GM12878 (cell line): ENCODE results near the gene ARL4D. TPM values are rescaled to one million over a fixed set of nuclear protein-coding genes. Genes with fewer than 3 reads are reported as not detected.

ENCODE experiments used
- ATAC-seq: fragments of 200-7000 bp; cut with Tn5 transposase; 3 replicates; pipeline ENCODE4 v1.9.1; 2020; ENCODE audit warnings: mild to moderate bottlenecking, moderate library complexity
- BruUV-seq: library from RNA; stranded (reverse); fragments of 400-500 nt; replicated peaks from 2 replicates; lab custom pipeline; 2021; lab: Mats Ljungman, UMichigan
- CTCF ChIA-PET: fragments of 300-600 bp; sonication (Branson Sonifier 250); formaldehyde crosslinking; extraction: SDS; loops from one replicate; lab custom pipeline; 2021; ENCODE audit warnings: inconsistent platforms; lab: Yijun Ruan, JAX
- POLR2A ChIA-PET: fragments of 350-600 bp; formaldehyde crosslinking; extraction: SDS; loops from one replicate; lab custom pipeline; 2021; ENCODE audit warnings: inconsistent platforms; lab: Charles Lee
- RAD21 ChIA-PET: fragments of 300-600 bp; sonication (Branson Sonifier 250); formaldehyde crosslinking; loops from one replicate; lab custom pipeline; 2023; ENCODE audit warnings: antibody characterized with exemption; ENCODE audit not compliant: unreplicated experiment; lab: Charles Lee
- SMC1A ChIA-PET: fragments of 300-600 bp; sonication (Branson Sonifier 250); formaldehyde crosslinking; loops from one replicate; lab custom pipeline; 2023; ENCODE audit not compliant: unreplicated experiment, uncharacterized antibody; lab: Charles Lee
- DNase-seq: peaks from one replicate; pipeline ENCODE4 v3.0.0-alpha.2; 2011; ENCODE audit warnings: low read depth, low spot score
- FAIRE-seq: peaks from 3 replicates; lab custom pipeline; 2011; peaks lifted over from hg19 to GRCh38; lab: Jason Lieb, UNC
- H2AFZ ChIP-seq: 2 replicates; pipeline ENCODE4 v1.6.0; 2011; ENCODE audit warnings: low read depth, low read length, control low read depth; ENCODE audit not compliant: control insufficient read depth
- H3K27ac ChIP-seq: 2 replicates; pipeline ENCODE4 v1.5.1; 2011; ENCODE audit warnings: control low read depth; ENCODE audit not compliant: control insufficient read depth, insufficient read depth
- H3K27me3 ChIP-seq, 2 experiments: replicated peaks in 1 of 2; 2 replicates each; pipeline versions ENCODE4 v1.6.0 to v1.6.1; 2011; ENCODE audit warnings: low read length in 1 of 2; ENCODE audit not compliant: control insufficient read depth in 2 of 2, insufficient read depth in 2 of 2
- H3K36me3 ChIP-seq, 2 experiments: 2 replicates each; pipeline ENCODE4 v1.5.1; 2011; ENCODE audit warnings: low read length in 1 of 2; ENCODE audit not compliant: control insufficient read depth in 2 of 2, insufficient read depth in 2 of 2
- H3K4me1 ChIP-seq: 2 replicates; pipeline ENCODE4 v1.6.1; 2011; ENCODE audit warnings: mild to moderate bottlenecking, low read length, moderate library complexity, mixed read lengths; ENCODE audit not compliant: control insufficient read depth, insufficient read depth
- H3K4me2 ChIP-seq: 2 replicates; pipeline ENCODE4 v1.6.0; 2011; ENCODE audit warnings: control low read depth; ENCODE audit not compliant: control insufficient read depth, insufficient read depth
- H3K4me3 ChIP-seq: fragments of 200-600 bp; sonication (generic); 2 replicates; pipeline ENCODE4 v1.5.1; 2016
- H3K79me2 ChIP-seq: 2 replicates; pipeline ENCODE4 v1.6.0; 2011; ENCODE audit warnings: low read length; ENCODE audit not compliant: control insufficient read depth, insufficient read depth
- H3K9ac ChIP-seq: 2 replicates; pipeline ENCODE4 v1.8.0; 2011; ENCODE audit warnings: low read length, control low read depth, mixed read lengths; ENCODE audit not compliant: control insufficient read depth, insufficient read depth
- H3K9me3 ChIP-seq: replicated peaks from 3 replicates; pipeline ENCODE4 v1.5.1; 2011; ENCODE audit warnings: mild to moderate bottlenecking, low read length; ENCODE audit not compliant: control insufficient read depth, insufficient read depth
- H4K20me1 ChIP-seq: 2 replicates; pipeline ENCODE4 v1.6.0; 2011; ENCODE audit not compliant: control insufficient read depth, insufficient read depth
- BHLHE40 ChIP-seq, 2 experiments: fragments of 450-650 bp in 1 of 2; IDR thresholded peaks; 2 replicates each; pipeline ENCODE4 v1.6.1; 2011 to 2017; ENCODE audit warnings: low read depth in 2 of 2, borderline replicate concordance in 1 of 2, improper control_type of control experiment in 1 of 2, low read length in 1 of 2, mild to moderate bottlenecking in 1 of 2
- CREB1 ChIP-seq: IDR thresholded peaks from 2 replicates; pipeline ENCODE4 v1.6.1; 2012; ENCODE audit warnings: low read depth, mild to moderate bottlenecking, inconsistent platforms
- ELK1 ChIP-seq: IDR thresholded peaks from 2 replicates; pipeline ENCODE4 v1.6.1; 2012; ENCODE audit warnings: low read depth, low read length, improper control_type of control experiment
- FOS ChIP-seq: IDR thresholded peaks from 3 replicates; pipeline ENCODE4 v1.6.1; 2011; ENCODE audit warnings: borderline replicate concordance; ENCODE audit not compliant: insufficient read length; ENCODE audit errors: extremely low read depth
- GABPA ChIP-seq: IDR thresholded peaks from 2 replicates; pipeline ENCODE4 v1.6.1; 2014; ENCODE audit warnings: antibody characterized with exemption, low read depth, mild to moderate bottlenecking, inconsistent platforms
- GATAD2B ChIP-seq: fragments of 450-650 bp; conservative IDR thresholded peaks from 2 replicates; pipeline ENCODE4 v1.6.1; 2017; ENCODE audit warnings: low read depth, mild to moderate bottlenecking, moderate library complexity
- MEF2A ChIP-seq: IDR thresholded peaks from 2 replicates; pipeline ENCODE4 v1.6.1; 2011; ENCODE audit warnings: low read depth, mild to moderate bottlenecking, low read length, moderate library complexity; ENCODE audit not compliant: insufficient read depth
- MXI1 ChIP-seq: fragments of 150-350 bp; IDR thresholded peaks from 2 replicates; pipeline ENCODE4 v1.6.1; 2011; ENCODE audit warnings: low read depth, mild to moderate bottlenecking, inconsistent platforms, low read length, improper control_type of control experiment
- NBN ChIP-seq: fragments of 450-650 bp; IDR thresholded peaks from 2 replicates; pipeline ENCODE4 v1.6.1; 2016
- NFXL1 ChIP-seq: fragments of 450-650 bp; IDR thresholded peaks from 2 replicates; pipeline ENCODE4 v1.6.1; 2017; ENCODE audit warnings: antibody characterized with exemption, mild to moderate bottlenecking, borderline replicate concordance
- PAX5 ChIP-seq: IDR thresholded peaks from 2 replicates; pipeline ENCODE4 v1.6.1; 2011; ENCODE audit warnings: low read depth, low read length, borderline replicate concordance
- POLR2A ChIP-seq: IDR thresholded peaks from 2 replicates; pipeline ENCODE4 v1.6.1; 2011; ENCODE audit warnings: low read depth, mild to moderate bottlenecking, low read length
- RAD21 ChIP-seq: IDR thresholded peaks from 2 replicates; pipeline ENCODE4 v1.6.1; 2011; ENCODE audit warnings: mild to moderate bottlenecking, low read depth, low read length, moderate library complexity; ENCODE audit not compliant: insufficient read depth
- SIN3A ChIP-seq: IDR thresholded peaks from 2 replicates; pipeline ENCODE4 v1.6.1; 2012; ENCODE audit warnings: low read depth, low read length, improper control_type of control experiment
- SP1 ChIP-seq: IDR thresholded peaks from one replicate; pipeline ENCODE4 v1.6.1; 2011; ENCODE audit warnings: low read depth, low read length
- SREBF2 ChIP-seq: IDR thresholded peaks from 2 replicates; pipeline ENCODE4 v1.6.1; 2012; ENCODE audit warnings: mild to moderate bottlenecking, low read length
- ZNF384 ChIP-seq: IDR thresholded peaks from 2 replicates; pipeline ENCODE4 v1.6.1; 2012; ENCODE audit warnings: low read depth, mild to moderate bottlenecking, low read length, improper control_type of control experiment, borderline replicate concordance
- WGBS: methylation state at CpG from one replicate; pipeline ENCODE4 v1.1.6; 2016; ENCODE audit warnings: low lambda C conversion rate; ENCODE audit not compliant: insufficient replicate concordance, insufficient coverage; ENCODE audit errors: missing lambda C conversion rate; 5-methylcytosine and 5-hydroxymethylcytosine counted together
- in situ Hi-C: fragments of 300-500 bp; cut with MboI; formaldehyde crosslinking; loops from 9 replicates; pipeline ENCODE4 v1.14.3; 2018; ENCODE audit warnings: mixed read lengths
- intact Hi-C: fragments of 100-400 bp; cut with micrococcal nuclease; formaldehyde crosslinking; loops from one replicate; pipeline ENCODE4 v1.14.2; 2022; ENCODE audit not compliant: unreplicated experiment
- polyA plus RNA-seq, 11 experiments: library from polyadenylated mRNA; depleted of rRNA in 4 of 11; unstranded in 6 of 11; stranded (reverse) in 5 of 11; fragments of >200 nt; fragmentation: Nextera tagmentation in 4 of 11; fragmentation: Illumina TruSeq in 1 of 11; extraction: Ambion mirVana in 4 of 11; extraction: Trizol in 1 of 11; gene quantifications; 1 replicate in 1 of 11; 2 replicates in 10 of 11; pipeline versions ENCODE4 v1.2.1 to v1.2.3, GENCODE V29; 2011 to 2016; ENCODE audit warnings: inconsistent platforms in 2 of 11, missing spikeins in 2 of 11, low read depth in 1 of 11
- total RNA-seq, 4 experiments: library from RNA; depleted of rRNA in 3 of 4; stranded (reverse); fragments of >200 nt in 3 of 4; fragmentation: Illumina TruSeq in 1 of 4; extraction: Trizol in 1 of 4; gene quantifications; 2 replicates each; pipeline versions ENCODE4 v1.2.1 to v1.2.3, GENCODE V29; 2013 to 2021
- TF ChIP-seq, protein P1 (sequence below): IDR thresholded peaks from 2 replicates; pipeline ENCODE4 v1.6.1; 2012; ENCODE audit warnings: low read length, inconsistent platforms

ARL4D gene
- total and polyA plus RNA-seq, 10 of the 15 experiments (the other 5 are each of a cell fraction or from before 2014, with no cell fraction given) = 0.10 to 1.5 (median 0.75) TPM

DNA sequence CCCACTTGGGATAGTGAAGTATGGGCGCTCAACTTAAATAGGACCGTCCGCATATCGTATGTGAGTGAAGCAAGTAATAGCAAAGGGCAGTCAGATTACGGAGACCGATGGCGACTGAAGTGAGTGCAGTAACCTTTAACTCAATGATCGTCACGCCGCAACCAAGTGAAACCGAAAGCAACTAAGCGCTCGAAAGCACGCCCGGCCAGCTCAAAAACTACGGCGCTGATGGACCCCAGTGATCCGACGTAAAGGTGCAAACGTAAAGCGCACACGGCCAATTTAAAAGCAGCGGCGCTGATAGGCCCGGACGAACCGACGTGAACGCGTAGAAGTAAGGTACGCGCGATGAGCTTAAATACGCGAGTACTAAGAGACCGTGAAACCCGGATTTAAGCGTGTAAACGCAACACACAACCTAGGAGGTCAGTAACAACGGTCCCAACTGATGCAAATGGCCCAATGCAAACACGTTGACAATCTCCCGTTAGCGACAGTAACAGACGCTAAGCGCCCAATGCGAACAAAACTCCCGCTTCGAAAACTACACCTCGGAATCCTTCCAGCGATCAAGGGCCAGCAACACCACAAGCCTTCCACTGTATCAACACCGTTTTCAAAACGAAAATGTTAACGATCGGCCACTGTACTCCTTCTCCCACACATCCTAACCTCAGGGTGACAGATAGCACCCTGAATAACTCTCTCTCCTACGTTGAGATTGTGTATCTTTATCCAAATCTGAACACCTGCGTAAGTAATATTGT, 37.9 kb upstream of the ARL4D start (continued):
- TF ChIP-seq GABPA (peak; percentile 73), CREB1 (peak; percentile 93), PAX5 (peak; percentile 92; the same call in 1 of the 2 replicates), SREBF2 (no peak), ELK1 (peak; percentile 75; the same call in 1 of the 2 replicates), FOS (no peak)

- DNase-seq (no peak), ATAC-seq (no peak), FAIRE-seq (no peak)
- Histone ChIP-seq H3K4me3 (no peak overlapping the region), H3K4me2 (no peak overlapping the region), H2AFZ (no peak overlapping the region), H3K79me2 (no peaks in the 10 kb centered on the region), H3K9me3 (no peaks in the 10 kb centered on the region), H3K36me3 (no peaks in the 10 kb centered on the region), H3K27ac (no peak overlapping the region), H3K27me3 (no peaks in the 10 kb centered on the region), H4K20me1 (no peaks in the 10 kb centered on the region), H3K9ac (no peak overlapping the region), H3K4me1 (peaks cover 7% of the 10 kb centered on the region)
- no TSS peak for BruUV-seq
- POLR2A ChIA-PET = interaction anchor here (1.1 kb wide), 1 partner anchor 25 kb away, joined by 4 read pairs; no protein-coding TSS in a partner anchor
- 95% methylated on average over 27 of the region's 27 CpGs for WGBS
- RAD21 ChIA-PET = interaction anchor here (0.5 to 1.2 kb wide), 2 partner anchors 120 to 298 kb away, joined by 3 read pairs; partner anchors contain the start of gene DHX8
- intact Hi-C loops = no loop called here
- CTCF ChIA-PET = interaction anchor here (5.1 kb wide), 1 partner anchor 120 kb away, joined by 25 read pairs; the partner anchor contains the start of gene DHX8
- in situ Hi-C loops = loop anchor here (25.0 kb wide), 1 partner anchor 1676 kb away; the partner anchor contains the start of gene EIF1
- SMC1A ChIA-PET = no interaction called here
- TF ChIP-seq ZNF384 (no peak), NBN (no peak), BHLHE40 (IDR thresholded peaks at IDR 0.05; ENCODE audit: borderline replicate concordance in 1 of 2, low read depth in 2 of 2, low read length in 1 of 2) (no peak), SP1 (no peak), FOS (no peak), SIN3A (no peak), NFXL1 (no peak), MXI1 (no peak), GATAD2B (no peak), RAD21 (no peak), MEF2A (no peak), POLR2A (no peak)
- TF ChIP-seq, protein P1, sequence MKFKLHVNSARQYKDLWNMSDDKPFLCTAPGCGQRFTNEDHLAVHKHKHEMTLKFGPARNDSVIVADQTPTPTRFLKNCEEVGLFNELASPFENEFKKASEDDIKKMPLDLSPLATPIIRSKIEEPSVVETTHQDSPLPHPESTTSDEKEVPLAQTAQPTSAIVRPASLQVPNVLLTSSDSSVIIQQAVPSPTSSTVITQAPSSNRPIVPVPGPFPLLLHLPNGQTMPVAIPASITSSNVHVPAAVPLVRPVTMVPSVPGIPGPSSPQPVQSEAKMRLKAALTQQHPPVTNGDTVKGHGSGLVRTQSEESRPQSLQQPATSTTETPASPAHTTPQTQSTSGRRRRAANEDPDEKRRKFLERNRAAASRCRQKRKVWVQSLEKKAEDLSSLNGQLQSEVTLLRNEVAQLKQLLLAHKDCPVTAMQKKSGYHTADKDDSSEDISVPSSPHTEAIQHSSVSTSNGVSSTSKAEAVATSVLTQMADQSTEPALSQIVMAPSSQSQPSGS = no peak
Observed at GRCh38 chr17:43363181-43363925, 35.4 kb upstream of the ARL4D start.
